NT2/D1 (cell line): ENCODE data around the gene GATA6.
A peak's percentile ranks its signal among the peaks of the same experiment; 100 is the strongest.

Experiments
- DNase-seq: peaks from one replicate; pipeline ENCODE4 v3.0.0-alpha.2; 2011; ENCODE audit warnings: low read depth, low spot score
- H3K27me3 ChIP-seq: 2 replicates; pipeline ENCODE4 v1.6.0; 2011; ENCODE audit warnings: mild to moderate bottlenecking; ENCODE audit not compliant: insufficient read length, insufficient read depth
- H3K36me3 ChIP-seq: 2 replicates; pipeline ENCODE4 v1.6.1; 2011; ENCODE audit warnings: mild to moderate bottlenecking, low read length, mixed read lengths; ENCODE audit not compliant: insufficient read depth, insufficient read length
- H3K4me1 ChIP-seq: 2 replicates; pipeline ENCODE4 v1.5.1; 2011; ENCODE audit not compliant: insufficient read depth, insufficient read length
- H3K4me3 ChIP-seq: 2 replicates; pipeline ENCODE4 v1.5.1; 2011; ENCODE audit warnings: low read depth; ENCODE audit not compliant: insufficient read length
- H3K9ac ChIP-seq: 2 replicates; pipeline ENCODE4 v1.6.0; 2011; ENCODE audit warnings: low read depth; ENCODE audit not compliant: insufficient read length
- H3K9me3 ChIP-seq: 2 replicates; pipeline ENCODE4 v1.5.1; 2011; ENCODE audit warnings: mild to moderate bottlenecking, low read length; ENCODE audit not compliant: insufficient read depth
- SUZ12 ChIP-seq: IDR thresholded peaks from 2 replicates; pipeline ENCODE4 v1.6.1; 2011; ENCODE audit not compliant: insufficient read length, insufficient read depth; ENCODE audit errors: extremely low read depth
- YY1 ChIP-seq: IDR thresholded peaks from 2 replicates; pipeline ENCODE4 v1.6.1; 2011; ENCODE audit not compliant: insufficient read length, insufficient read depth
- ZNF274 ChIP-seq: IDR thresholded peaks from 2 replicates; pipeline ENCODE4 v1.6.1; 2011; ENCODE audit warnings: mild to moderate bottlenecking, low read depth, low read length

The GATA6 gene

GRCh38 chr18:22159014-22159413, 10.4 kb upstream of the GATA6 start:
- no peaks in the 10 kb centered on the region for H3K9me3 ChIP-seq
- no peak overlapping the region for H3K9ac ChIP-seq
- no peak overlapping the region for H3K4me3 ChIP-seq
- peaks cover 24% of the 10 kb centered on the region for H3K27me3 ChIP-seq
- DNase-seq, result no peak
- TF ChIP-seq SUZ12 (no peak), ZNF274 (no peak), YY1 (no peak)
- no peaks in the 10 kb centered on the region for H3K4me1 ChIP-seq
- H3K36me3 ChIP-seq, result no peaks in the 10 kb centered on the region

DNA sequence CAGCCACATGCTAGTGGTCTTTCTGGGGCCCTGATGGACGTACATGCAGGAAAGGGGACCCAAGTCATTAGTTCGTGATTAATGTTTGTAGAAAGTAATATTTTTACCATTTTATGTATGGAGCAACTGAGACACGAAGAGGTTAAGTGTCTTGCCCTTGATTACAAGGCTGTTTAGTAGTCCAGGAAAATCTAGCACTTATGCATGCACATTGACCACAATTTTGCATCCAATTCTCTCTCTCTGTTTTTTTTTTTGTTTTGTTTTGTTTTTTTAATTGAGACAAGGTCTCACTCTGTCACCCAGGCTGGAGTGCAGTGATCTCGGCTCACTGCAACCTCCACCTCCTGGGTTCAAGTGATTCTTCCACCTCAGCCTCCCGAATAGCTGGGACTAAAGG, 8.3 kb upstream of the GATA6 start:
- H3K36me3 ChIP-seq, result no peaks in the 10 kb centered on the region
- no peak overlapping the region for H3K9ac ChIP-seq
- TF ChIP-seq SUZ12 (no peak), ZNF274 (no peak), YY1 (no peak)
- H3K4me1 ChIP-seq, result no peaks in the 10 kb centered on the region
- peaks cover 45% of the 10 kb centered on the region for H3K27me3 ChIP-seq
- H3K4me3 ChIP-seq, result no peak overlapping the region
- no peaks in the 10 kb centered on the region for H3K9me3 ChIP-seq
- DNase-seq, result no peak

DNA sequence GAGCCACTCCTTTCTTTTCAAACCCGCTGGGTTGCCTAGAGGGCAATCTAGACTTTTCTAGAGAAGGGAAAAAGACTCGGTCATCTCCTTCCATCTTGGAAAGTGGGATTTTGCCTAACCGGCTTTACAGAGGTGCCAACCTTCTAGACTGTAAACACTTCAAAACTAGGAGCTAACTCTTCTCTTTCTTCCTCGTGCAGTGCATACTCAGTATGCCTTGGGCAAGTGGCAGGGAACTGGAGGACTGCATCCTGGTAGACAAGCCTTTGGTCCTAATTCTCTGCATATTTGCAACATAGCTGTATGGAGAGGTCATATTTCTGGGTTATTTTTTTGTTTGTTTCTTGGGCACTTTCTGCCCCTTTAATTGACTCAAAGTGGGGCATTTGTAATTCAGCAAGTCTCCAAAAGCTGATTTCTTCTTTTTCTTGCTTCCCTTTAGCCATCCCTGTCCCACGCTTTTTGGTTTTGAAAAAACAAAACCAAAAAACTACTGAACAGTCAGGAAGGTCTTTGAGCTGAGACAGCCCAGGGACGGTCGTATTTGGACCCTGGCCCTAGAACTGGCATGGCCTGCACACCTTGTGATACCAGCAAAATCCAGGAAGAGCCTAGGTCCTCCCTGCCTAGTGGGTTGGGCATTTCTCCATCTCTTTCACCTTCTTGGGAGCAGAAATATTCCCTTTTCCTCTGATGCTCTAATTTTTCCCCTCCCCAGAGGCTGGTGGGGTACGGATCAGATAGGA, 5.8 kb upstream of the GATA6 start:
- H3K36me3 ChIP-seq, result no peaks in the 10 kb centered on the region
- H3K4me3 ChIP-seq, result no peak overlapping the region
- DNase-seq, result no peak
- peaks cover 70% of the 10 kb centered on the region for H3K27me3 ChIP-seq
- TF ChIP-seq YY1 (no peak), ZNF274 (no peak), SUZ12 (no peak)
- peaks cover 3% of the 10 kb centered on the region for H3K4me1 ChIP-seq
- no peaks in the 10 kb centered on the region for H3K9me3 ChIP-seq
- no peak overlapping the region for H3K9ac ChIP-seq

DNA sequence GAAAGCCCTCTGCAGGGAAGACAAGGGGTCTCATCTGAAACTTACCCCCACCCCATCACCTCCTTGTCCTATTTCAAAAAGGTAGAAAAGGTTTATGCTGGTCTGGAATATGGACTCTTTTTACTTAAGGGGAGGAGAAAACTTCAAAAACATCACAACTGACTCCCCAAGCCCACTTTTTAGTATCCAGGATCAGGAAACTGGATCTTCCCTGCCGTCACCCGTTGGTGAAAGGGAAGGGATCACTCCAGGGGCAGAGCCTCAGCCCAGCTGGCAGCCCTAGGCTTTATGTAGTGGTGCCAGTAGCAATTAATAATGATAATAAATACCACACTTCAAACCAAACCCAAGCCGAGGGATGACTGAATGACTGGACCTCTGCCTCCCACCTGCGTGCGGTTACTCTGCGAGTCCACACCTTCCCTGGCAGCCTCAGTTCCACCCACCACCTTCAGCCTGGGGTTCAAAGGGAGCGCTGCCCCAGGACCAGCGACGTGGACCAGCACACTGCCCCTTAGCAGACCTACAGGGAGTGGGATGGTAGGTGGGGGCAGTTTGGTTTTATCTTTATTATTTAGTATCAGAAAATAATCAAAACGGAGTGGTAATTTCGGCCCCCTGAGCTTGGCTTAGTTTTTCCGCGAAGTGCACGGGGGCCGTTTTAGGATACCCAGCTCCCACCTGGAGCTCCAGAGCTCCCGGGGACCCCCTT, 4.9 kb upstream of the GATA6 start:
- Histone ChIP-seq H3K36me3 (no peaks in the 10 kb centered on the region), H3K9me3 (no peaks in the 10 kb centered on the region), H3K4me3 (peak overlapping the region; percentile 24), H3K9ac (no peak overlapping the region), H3K4me1 (peaks cover 3% of the 10 kb centered on the region), H3K27me3 (peaks cover 73% of the 10 kb centered on the region)
- TF ChIP-seq ZNF274 (no peak), YY1 (no peak), SUZ12 (no peak)
- no peak for DNase-seq

DNA sequence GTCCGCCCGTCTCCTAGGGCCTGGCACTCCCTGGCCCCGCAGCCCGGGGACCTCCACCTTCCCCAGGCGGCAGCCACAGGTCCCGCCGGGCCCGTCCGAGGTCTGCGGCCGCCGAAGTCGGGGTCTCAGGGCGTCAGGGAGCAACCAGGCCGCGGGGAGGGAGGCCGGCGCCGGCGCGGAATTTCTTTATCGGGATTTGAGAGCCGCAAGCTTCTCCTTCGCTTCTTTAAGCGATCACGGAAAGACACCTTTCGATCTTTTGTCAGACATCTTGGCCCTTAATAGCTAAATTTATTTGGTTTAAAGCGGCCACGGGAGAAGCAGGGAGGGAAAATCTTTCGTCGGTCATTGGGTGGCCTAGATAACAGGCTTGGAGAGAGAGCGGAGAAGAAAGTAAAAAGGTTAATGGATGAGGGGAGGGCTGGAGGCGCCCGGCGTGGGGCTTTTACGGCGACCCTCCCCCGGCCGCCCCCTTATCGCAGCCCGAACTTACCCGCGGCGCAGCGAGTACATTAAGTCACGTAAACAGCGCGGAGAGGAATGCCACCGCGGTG, 4.3 kb upstream of the GATA6 start:
- no peaks in the 10 kb centered on the region for H3K36me3 ChIP-seq
- no peak for DNase-seq
- TF ChIP-seq ZNF274, result no peak
- TF ChIP-seq YY1, result no peak
- no peak for TF ChIP-seq SUZ12
- H3K9me3 ChIP-seq, result no peaks in the 10 kb centered on the region
- H3K4me3 ChIP-seq, result peak overlapping the region; percentile 24
- no peak overlapping the region for H3K9ac ChIP-seq
- H3K4me1 ChIP-seq, result peaks cover 3% of the 10 kb centered on the region
- peaks cover 79% of the 10 kb centered on the region for H3K27me3 ChIP-seq

DNA sequence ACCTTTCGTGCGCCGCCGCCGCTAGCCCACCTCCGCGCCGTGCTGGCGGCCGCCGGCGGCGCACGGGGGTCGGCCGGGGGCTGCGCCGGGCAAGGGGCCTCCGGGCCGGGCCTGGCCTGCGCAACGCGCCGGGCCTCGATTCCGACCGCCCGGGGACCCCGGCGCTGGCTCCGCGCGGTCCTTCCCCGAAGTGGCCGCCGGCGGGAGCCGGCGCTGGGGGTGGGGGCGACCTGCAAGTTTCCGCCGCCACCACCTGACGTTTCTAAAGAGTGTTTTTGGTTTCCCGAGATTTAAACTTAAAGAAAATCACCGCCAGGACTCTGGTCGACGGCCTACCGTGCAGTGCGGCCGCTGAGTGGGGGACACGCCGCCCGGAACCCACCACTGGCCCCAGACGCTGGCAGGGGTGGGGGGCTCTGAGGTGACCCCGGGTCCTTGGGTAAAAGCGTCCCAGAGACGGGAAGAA, 3.8 kb upstream of the GATA6 start:
- Histone ChIP-seq H3K9ac (no peak overlapping the region), H3K4me3 (peak overlapping the region; percentile 28), H3K36me3 (no peaks in the 10 kb centered on the region), H3K4me1 (peaks cover 3% of the 10 kb centered on the region), H3K9me3 (no peaks in the 10 kb centered on the region), H3K27me3 (peaks cover 84% of the 10 kb centered on the region)
- no peak for TF ChIP-seq ZNF274
- no peak for TF ChIP-seq YY1
- TF ChIP-seq SUZ12, result peak; percentile 86
- no peak for DNase-seq
